ENCODE measurements around the gene MAFB. TPM values are rescaled to one million over a fixed set of nuclear protein-coding genes. Genes with fewer than 3 reads are reported as not detected.
A peak's percentile ranks its signal among the peaks of the same experiment; 100 is the strongest.

MAFB gene
- total and polyA plus RNA-seq, 7 experiments from 2014 or later = 0.12 to 139 (median 4.4) TPM; not detected in 2

- Histone ChIP-seq H3K27ac (ENCODE audit: low read depth, low read length) (no peak overlapping the region), H3K4me1 (ENCODE audit: control insufficient read depth in 2 of 2, insufficient read depth in 2 of 2, low read length in 2 of 2) (no peaks in the 10 kb centered on the region), H3K9me3 (ENCODE audit: control insufficient read depth in 2 of 3, low read length in 3 of 3) (no peaks in the 10 kb centered on the region), H3K36me3 (ENCODE audit: control insufficient read depth in 2 of 3, insufficient read depth in 3 of 3, low read length in 3 of 3) (no peaks in the 10 kb centered on the region), H3K27me3 (ENCODE audit: control insufficient read depth in 2 of 2, insufficient read depth in 2 of 2, low read length in 2 of 2) (peaks cover 2 to 4% of the 10 kb centered on the region in 2 donors), H3K4me3 (ENCODE audit: low read length) (no peak overlapping the region)
- CTCF ChIA-PET = no interaction called here
- DNase-seq (peak in 6 of 9 donors; percentile 23 to 77 (median 27)), ATAC-seq (peak; percentile 45)
- intact Hi-C loops (cut with micrococcal nuclease) = loop anchor here in 1 of 2 donors (5.0 kb wide), 1 partner anchor 1963 kb away; no protein-coding TSS in a partner anchor
- peaks cover 59 to 92% (median 75%) of the 10 kb centered on the region in 5 donors for H3K27me3 Mint-ChIP-seq
- H3K27ac Mint-ChIP-seq = peak overlapping the region in 1 of 9 donors; percentile 65
- peak overlapping the region; percentile 20 to 84 (median 66) for H3K4me3 Mint-ChIP-seq
- peaks cover 0 to 2% (median 0%) of the 10 kb centered on the region in 11 donors for H3K9me3 Mint-ChIP-seq
- POLR2A ChIA-PET = no interaction called here
- peaks cover 0 to 15% (median 6%) of the 10 kb centered on the region in 7 donors for H3K4me1 Mint-ChIP-seq
- H3K36me3 Mint-ChIP-seq = no peaks in the 10 kb centered on the region
Measured at GRCh38 chr20:40689943-40690835, 1.2 kb upstream of the MAFB start.

GRCh38 chr20:40688129-40689099 lies 622 bp downstream of the MAFB start:
- Mint-ChIP-seq H3K4me1 (peaks cover 4 to 15% (median 6%) of the 10 kb centered on the region in 7 donors), H3K27me3 (peaks cover 58 to 92% (median 80%) of the 10 kb centered on the region in 5 donors), H3K36me3 (no peaks in the 10 kb centered on the region), H3K4me3 (peak overlapping the region in 6 of 10 donors; percentile 29 to 84 (median 58)), H3K27ac (peak overlapping the region in 1 of 9 donors; percentile 70), H3K9me3 (peaks cover 0 to 3% (median 0%) of the 10 kb centered on the region in 11 donors)
- CTCF ChIA-PET = no interaction called here
- no peaks in the 10 kb centered on the region for H3K4me1 ChIP-seq (ENCODE audit: control insufficient read depth in 2 of 2, insufficient read depth in 2 of 2, low read length in 2 of 2)
- intact Hi-C loops (cut with micrococcal nuclease) = no loop called here
- POLR2A ChIA-PET = no interaction called here
- H3K4me3 ChIP-seq (ENCODE audit: low read length) = no peak overlapping the region
- DNase-seq = no peak
- ATAC-seq = no peak
- H3K36me3 ChIP-seq (ENCODE audit: control insufficient read depth in 2 of 3, insufficient read depth in 3 of 3, low read length in 3 of 3) = no peaks in the 10 kb centered on the region
- no peak overlapping the region for H3K27ac ChIP-seq (ENCODE audit: low read depth, low read length)
- H3K9me3 ChIP-seq (ENCODE audit: control insufficient read depth in 2 of 3, low read length in 3 of 3) = no peaks in the 10 kb centered on the region
- H3K27me3 ChIP-seq (ENCODE audit: control insufficient read depth in 2 of 2, insufficient read depth in 2 of 2, low read length in 2 of 2) = no peaks in the 10 kb centered on the region

- H3K4me1 Mint-ChIP-seq = peaks cover 4 to 15% (median 6%) of the 10 kb centered on the region in 7 donors
- H3K4me3 Mint-ChIP-seq = peak overlapping the region in 1 of 10 donors; percentile 84
- H3K36me3 Mint-ChIP-seq = no peaks in the 10 kb centered on the region
- H3K4me3 ChIP-seq (ENCODE audit: low read length) = no peak overlapping the region
- H3K27me3 Mint-ChIP-seq = peaks cover 60 to 92% (median 78%) of the 10 kb centered on the region in 5 donors
- CTCF ChIA-PET = no interaction called here
- H3K9me3 ChIP-seq (ENCODE audit: control insufficient read depth in 2 of 3, low read length in 3 of 3) = no peaks in the 10 kb centered on the region
- POLR2A ChIA-PET = no interaction called here
- no peaks in the 10 kb centered on the region for H3K27me3 ChIP-seq (ENCODE audit: control insufficient read depth in 2 of 2, insufficient read depth in 2 of 2, low read length in 2 of 2)
- no peaks in the 10 kb centered on the region for H3K36me3 ChIP-seq (ENCODE audit: control insufficient read depth in 2 of 3, insufficient read depth in 3 of 3, low read length in 3 of 3)
- H3K9me3 Mint-ChIP-seq = peaks cover 0 to 3% (median 0%) of the 10 kb centered on the region in 11 donors
- H3K4me1 ChIP-seq (ENCODE audit: control insufficient read depth in 2 of 2, insufficient read depth in 2 of 2, low read length in 2 of 2) = no peaks in the 10 kb centered on the region
- peak in 1 of 9 donors; percentile 23 for DNase-seq
- intact Hi-C loops (cut with micrococcal nuclease) = no loop called here
- H3K27ac ChIP-seq (ENCODE audit: low read depth, low read length) = no peak overlapping the region
- no peak for ATAC-seq
- H3K27ac Mint-ChIP-seq = peak overlapping the region in 1 of 9 donors; percentile 18
Measured at GRCh38 chr20:40687384-40688128, 1.5 kb downstream of the MAFB start.

- intact Hi-C loops (cut with micrococcal nuclease) = no loop called here
- peaks cover 4 to 11% (median 6%) of the 10 kb centered on the region in 7 donors for H3K4me1 Mint-ChIP-seq
- H3K27me3 Mint-ChIP-seq = peaks cover 59 to 92% (median 77%) of the 10 kb centered on the region in 5 donors
- CTCF ChIA-PET = no interaction called here
- Histone ChIP-seq H3K27me3 (ENCODE audit: control insufficient read depth in 2 of 2, insufficient read depth in 2 of 2, low read length in 2 of 2) (peaks cover 0 to 3% of the 10 kb centered on the region in 2 donors), H3K4me3 (ENCODE audit: low read length) (no peak overlapping the region), H3K27ac (ENCODE audit: low read depth, low read length) (no peak overlapping the region), H3K4me1 (ENCODE audit: control insufficient read depth in 2 of 2, insufficient read depth in 2 of 2, low read length in 2 of 2) (no peaks in the 10 kb centered on the region), H3K9me3 (ENCODE audit: control insufficient read depth in 2 of 3, low read length in 3 of 3) (no peaks in the 10 kb centered on the region), H3K36me3 (ENCODE audit: control insufficient read depth in 2 of 3, insufficient read depth in 3 of 3, low read length in 3 of 3) (no peaks in the 10 kb centered on the region)
- no peak overlapping the region for H3K27ac Mint-ChIP-seq
- DNase-seq (no peak), ATAC-seq (no peak)
- no peaks in the 10 kb centered on the region for H3K36me3 Mint-ChIP-seq
- POLR2A ChIA-PET = interaction anchor here (0.8 kb wide), 1 partner anchor 503 kb away, joined by 3 read pairs; no protein-coding TSS in a partner anchor
- peak overlapping the region in 1 of 10 donors; percentile 84 for H3K4me3 Mint-ChIP-seq
- H3K9me3 Mint-ChIP-seq = peaks cover 0 to 6% (median 0%) of the 10 kb centered on the region in 11 donors
Measured at GRCh38 chr20:40686893-40687292, 2.1 kb downstream of the MAFB start.

- Histone ChIP-seq H3K27ac (ENCODE audit: low read depth, low read length) (no peak overlapping the region), H3K4me3 (ENCODE audit: low read length) (no peak overlapping the region), H3K36me3 (ENCODE audit: control insufficient read depth in 2 of 3, insufficient read depth in 3 of 3, low read length in 3 of 3) (no peaks in the 10 kb centered on the region), H3K27me3 (ENCODE audit: control insufficient read depth in 2 of 2, insufficient read depth in 2 of 2, low read length in 2 of 2) (peaks cover 0 to 3% of the 10 kb centered on the region in 2 donors), H3K4me1 (ENCODE audit: control insufficient read depth in 2 of 2, insufficient read depth in 2 of 2, low read length in 2 of 2) (no peaks in the 10 kb centered on the region), H3K9me3 (ENCODE audit: control insufficient read depth in 2 of 3, low read length in 3 of 3) (no peaks in the 10 kb centered on the region)
- H3K27ac Mint-ChIP-seq = no peak overlapping the region
- ATAC-seq = no peak
- peaks cover 59 to 92% (median 77%) of the 10 kb centered on the region in 5 donors for H3K27me3 Mint-ChIP-seq
- ChIA-PET CTCF (no interaction called here), POLR2A (interaction anchor here (0.8 kb wide), 1 partner anchor 503 kb away, joined by 3 read pairs; no protein-coding TSS in a partner anchor)
- H3K4me1 Mint-ChIP-seq = peaks cover 4 to 10% (median 6%) of the 10 kb centered on the region in 7 donors
- H3K36me3 Mint-ChIP-seq = no peaks in the 10 kb centered on the region
- intact Hi-C loops (cut with micrococcal nuclease) = no loop called here
- H3K9me3 Mint-ChIP-seq = peaks cover 0 to 6% (median 0%) of the 10 kb centered on the region in 11 donors
- peak overlapping the region in 1 of 10 donors; percentile 84 for H3K4me3 Mint-ChIP-seq
- DNase-seq = no peak
Measured at GRCh38 chr20:40686434-40686882, 2.6 kb downstream of the MAFB start.

- peaks cover 61 to 92% (median 76%) of the 10 kb centered on the region in 5 donors for H3K27me3 Mint-ChIP-seq
- H3K4me1 ChIP-seq (ENCODE audit: control insufficient read depth in 2 of 2, insufficient read depth in 2 of 2, low read length in 2 of 2) = no peaks in the 10 kb centered on the region
- DNase-seq (no peak), ATAC-seq (no peak)
- H3K36me3 Mint-ChIP-seq = no peaks in the 10 kb centered on the region
- intact Hi-C loops (cut with micrococcal nuclease) = no loop called here
- CTCF ChIA-PET = no interaction called here
- peaks cover 3 to 7% of the 10 kb centered on the region in 2 donors for H3K27me3 ChIP-seq (ENCODE audit: control insufficient read depth in 2 of 2, insufficient read depth in 2 of 2, low read length in 2 of 2)
- H3K27ac Mint-ChIP-seq = no peak overlapping the region
- POLR2A ChIA-PET = no interaction called here
- no peak overlapping the region for H3K4me3 Mint-ChIP-seq
- H3K4me3 ChIP-seq (ENCODE audit: low read length) = no peak overlapping the region
- H3K36me3 ChIP-seq (ENCODE audit: control insufficient read depth in 2 of 3, insufficient read depth in 3 of 3, low read length in 3 of 3) = no peaks in the 10 kb centered on the region
- H3K4me1 Mint-ChIP-seq = peaks cover 4 to 10% (median 6%) of the 10 kb centered on the region in 7 donors
- peaks cover 0 to 6% (median 0%) of the 10 kb centered on the region in 11 donors for H3K9me3 Mint-ChIP-seq
- H3K27ac ChIP-seq (ENCODE audit: low read depth, low read length) = no peak overlapping the region
- H3K9me3 ChIP-seq (ENCODE audit: control insufficient read depth in 2 of 3, low read length in 3 of 3) = no peaks in the 10 kb centered on the region
Measured at GRCh38 chr20:40685349-40685748, 3.7 kb downstream of the MAFB start.

Measured in naive thymus-derived CD4-positive, alpha-beta T cell (primary cell).